ENCODE results near the gene ZIC4. TPM values are rescaled to one million over a fixed set of nuclear protein-coding genes. Genes with fewer than 3 reads are reported as not detected.

The ZIC4 gene
- total and polyA plus RNA-seq, 4 donors, result 0.06 TPM; not detected in 3

DNA sequence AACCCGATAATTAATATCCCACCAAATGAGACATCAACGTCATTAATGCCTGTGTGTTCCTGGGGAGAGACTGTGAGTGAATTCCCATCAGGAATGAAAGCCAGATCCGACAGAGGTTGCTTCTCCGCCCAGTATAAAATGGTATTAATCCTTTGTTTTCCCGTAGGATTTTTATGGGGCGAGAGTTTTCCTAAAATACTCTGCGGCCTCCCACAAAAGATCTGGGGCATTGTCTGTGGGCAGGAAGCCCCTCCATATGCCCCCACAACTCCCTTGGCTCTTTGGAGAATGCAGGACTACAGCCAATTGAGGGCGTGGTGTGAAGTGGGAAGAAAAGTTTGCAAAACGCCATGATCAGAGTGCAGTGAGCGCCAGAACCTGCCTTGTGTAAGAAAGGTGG is 26.7 kb downstream of the ZIC4 start:
- WGBS, result 9% methylated on average over 10 of the region's 10 CpGs
- H3K4me1 ChIP-seq (ENCODE audit: control insufficient read depth in 4 of 4, insufficient read depth in 4 of 4, low read length in 3 of 4), result no peaks in the 10 kb centered on the region
- H3K4me3 ChIP-seq (ENCODE audit: low read depth in 1 of 3, low read length in 3 of 3), result no peak overlapping the region
- H3K9me3 ChIP-seq (ENCODE audit: control insufficient read depth in 4 of 4, low read length in 3 of 4), result peaks cover 0 to 3% (median 0%) of the 10 kb centered on the region in 4 donors
- peaks cover 5 to 35% (median 23%) of the 10 kb centered on the region in 4 donors for H3K27me3 ChIP-seq (ENCODE audit: control insufficient read depth in 4 of 4, insufficient read depth in 4 of 4, low read length in 3 of 4)
- no peaks in the 10 kb centered on the region for H3K36me3 ChIP-seq (ENCODE audit: control insufficient read depth in 4 of 4, insufficient read depth in 3 of 4, low read depth in 1 of 4, low read length in 3 of 4)
- H3K9ac ChIP-seq (ENCODE audit: low read depth in 1 of 2, low read length in 2 of 2), result no peak overlapping the region
- no peak overlapping the region for H3K27ac ChIP-seq (ENCODE audit: low read depth in 1 of 2, low read length in 2 of 2)
- DNase-seq (ENCODE audit: low spot score), result no peak
- TF ChIP-seq HNF4A (conservative IDR thresholded peaks at IDR 0.05), result no peak

DNA sequence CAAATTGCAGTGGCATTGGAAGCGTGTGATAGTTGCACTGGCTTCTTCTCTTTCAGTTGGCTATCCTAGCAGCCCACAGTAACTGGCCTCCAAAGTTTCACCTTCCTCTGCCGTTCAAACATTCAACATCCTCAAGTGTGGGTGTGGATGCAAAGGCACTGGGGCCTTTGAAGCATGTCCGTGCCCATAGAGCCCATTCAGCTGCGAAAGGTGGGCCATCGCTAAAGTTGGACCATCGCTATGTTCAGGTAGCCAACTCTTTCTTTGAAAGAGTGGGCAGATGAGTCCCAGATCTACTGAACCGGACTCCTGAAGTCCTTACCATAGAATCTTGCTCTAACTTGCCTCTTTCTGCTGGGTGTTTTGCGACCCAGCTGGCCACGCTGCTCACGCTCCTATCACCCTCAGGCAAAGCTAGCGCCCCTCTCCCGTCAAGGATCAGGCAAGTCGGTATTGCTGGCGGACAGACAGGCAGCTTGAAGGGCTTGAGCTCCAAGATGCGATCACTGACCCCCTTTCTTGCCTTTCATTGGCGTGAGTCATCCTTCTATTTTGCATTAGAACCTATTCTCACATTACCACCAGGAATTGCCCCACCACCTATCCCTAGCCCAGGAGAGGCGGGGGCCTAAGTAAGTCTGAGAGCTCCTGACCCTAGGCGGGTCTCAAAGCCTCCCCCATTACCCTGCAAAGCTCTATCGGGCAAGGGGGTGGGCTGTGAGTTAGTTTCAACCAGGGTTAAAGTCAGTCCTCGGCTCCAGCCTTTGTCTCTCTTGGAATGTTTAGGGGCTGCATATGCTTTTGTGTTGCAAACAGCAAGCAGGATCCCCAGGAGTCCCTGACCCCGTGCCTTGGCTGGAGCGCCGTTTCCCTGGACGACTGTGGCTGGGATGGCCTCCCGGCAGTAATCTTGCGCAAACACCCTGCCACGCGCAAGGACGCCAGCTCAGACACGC is 28.7 kb downstream of the ZIC4 start:
- Histone ChIP-seq H3K9me3 (ENCODE audit: control insufficient read depth in 4 of 4, low read length in 3 of 4) (peaks cover 0 to 3% (median 0%) of the 10 kb centered on the region in 4 donors), H3K27me3 (ENCODE audit: control insufficient read depth in 4 of 4, insufficient read depth in 4 of 4, low read length in 3 of 4) (peaks cover 11 to 41% (median 21%) of the 10 kb centered on the region in 4 donors), H3K4me1 (ENCODE audit: control insufficient read depth in 4 of 4, insufficient read depth in 4 of 4, low read length in 3 of 4) (no peaks in the 10 kb centered on the region), H3K27ac (ENCODE audit: low read depth in 1 of 2, low read length in 2 of 2) (no peak overlapping the region), H3K36me3 (ENCODE audit: control insufficient read depth in 4 of 4, insufficient read depth in 3 of 4, low read depth in 1 of 4, low read length in 3 of 4) (no peaks in the 10 kb centered on the region), H3K4me3 (ENCODE audit: low read depth in 1 of 3, low read length in 3 of 3) (no peak overlapping the region), H3K9ac (ENCODE audit: low read depth in 1 of 2, low read length in 2 of 2) (no peak overlapping the region)
- TF ChIP-seq NR2F2 (IDR thresholded peaks at IDR 0.05) (no peak), YY1 (IDR thresholded peaks at IDR 0.05) (no peak)
- no peak for DNase-seq (ENCODE audit: low spot score)
- WGBS, result 7% methylated on average over 30 of the region's 30 CpGs

DNA sequence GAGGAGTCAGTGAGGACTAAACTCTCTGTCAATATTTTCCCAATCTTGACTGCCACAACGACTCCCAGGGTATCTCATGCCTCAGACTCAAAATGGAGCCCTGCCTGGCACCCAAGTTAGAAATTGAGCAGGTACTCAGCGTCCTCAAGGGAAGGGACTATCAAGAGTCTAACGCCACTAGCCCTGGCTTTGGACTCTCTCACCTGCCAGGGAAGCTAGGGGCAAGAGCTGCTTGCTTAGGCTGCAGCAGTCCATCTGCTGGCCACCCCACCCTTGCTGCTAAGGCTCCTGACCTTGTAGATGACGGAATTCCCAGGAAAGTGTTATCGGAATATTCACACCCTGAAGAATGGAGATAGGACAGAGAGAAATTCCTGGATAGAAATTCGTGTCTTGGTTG is 33.0 kb downstream of the ZIC4 start:
- H3K36me3 ChIP-seq (ENCODE audit: control insufficient read depth in 4 of 4, insufficient read depth in 3 of 4, low read depth in 1 of 4, low read length in 3 of 4), result no peaks in the 10 kb centered on the region
- H3K27me3 ChIP-seq (ENCODE audit: control insufficient read depth in 4 of 4, insufficient read depth in 4 of 4, low read length in 3 of 4), result peaks cover 10 to 31% (median 24%) of the 10 kb centered on the region in 4 donors
- 4% methylated on average over 6 of the region's 6 CpGs for WGBS
- TF ChIP-seq FOXA1 (IDR thresholded peaks at IDR 0.05), result no peak
- TF ChIP-seq JUND (IDR thresholded peaks at IDR 0.05), result no peak
- no peak for TF ChIP-seq NR2F2 (IDR thresholded peaks at IDR 0.05)
- no peak for TF ChIP-seq SP1 (IDR thresholded peaks at IDR 0.05)
- TF ChIP-seq, protein P1, sequence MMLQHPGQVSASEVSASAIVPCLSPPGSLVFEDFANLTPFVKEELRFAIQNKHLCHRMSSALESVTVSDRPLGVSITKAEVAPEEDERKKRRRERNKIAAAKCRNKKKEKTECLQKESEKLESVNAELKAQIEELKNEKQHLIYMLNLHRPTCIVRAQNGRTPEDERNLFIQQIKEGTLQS (IDR thresholded peaks at IDR 0.05), result no peak
- TF ChIP-seq HNF4A (conservative IDR thresholded peaks at IDR 0.05), result no peak
- no peak for DNase-seq (ENCODE audit: low spot score)
- no peak overlapping the region for H3K4me3 ChIP-seq (ENCODE audit: low read depth in 1 of 3, low read length in 3 of 3)
- H3K9ac ChIP-seq (ENCODE audit: low read depth in 1 of 2, low read length in 2 of 2), result no peak overlapping the region
- H3K27ac ChIP-seq (ENCODE audit: low read depth in 1 of 2, low read length in 2 of 2), result no peak overlapping the region
- H3K4me1 ChIP-seq (ENCODE audit: control insufficient read depth in 4 of 4, insufficient read depth in 4 of 4, low read length in 3 of 4), result no peaks in the 10 kb centered on the region
- H3K9me3 ChIP-seq (ENCODE audit: control insufficient read depth in 4 of 4, low read length in 3 of 4), result peaks cover 0 to 4% (median 2%) of the 10 kb centered on the region in 4 donors

DNA sequence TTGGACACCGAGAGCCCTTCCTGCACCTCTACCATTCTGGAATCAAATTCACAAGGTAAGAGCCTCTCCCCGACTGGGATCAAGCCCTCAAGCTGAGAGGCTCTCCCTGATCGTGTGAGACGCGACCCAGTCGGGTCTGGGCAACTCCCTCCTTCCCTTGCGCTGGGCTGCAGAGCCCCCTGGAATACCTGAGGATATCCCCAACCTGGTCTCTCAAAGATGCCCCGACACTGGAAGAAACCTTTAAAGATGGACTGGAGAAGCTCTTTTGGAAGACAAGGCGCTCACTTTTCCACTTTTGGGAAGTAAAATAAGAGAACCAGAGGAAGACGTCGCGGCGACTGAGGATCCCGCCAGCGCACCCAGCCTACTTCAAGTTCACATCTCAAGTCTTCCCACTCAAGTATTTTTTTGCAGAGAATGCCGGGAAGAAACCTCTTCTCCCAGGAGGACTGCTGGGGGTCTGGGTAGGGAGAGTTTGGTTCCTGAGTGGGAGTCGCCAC is 33.8 kb downstream of the ZIC4 start:
- Histone ChIP-seq H3K36me3 (ENCODE audit: control insufficient read depth in 4 of 4, insufficient read depth in 3 of 4, low read depth in 1 of 4, low read length in 3 of 4) (no peaks in the 10 kb centered on the region), H3K4me3 (ENCODE audit: low read depth in 1 of 3, low read length in 3 of 3) (no peak overlapping the region), H3K27me3 (ENCODE audit: control insufficient read depth in 4 of 4, insufficient read depth in 4 of 4, low read length in 3 of 4) (peaks cover 8 to 35% (median 25%) of the 10 kb centered on the region in 4 donors), H3K9me3 (ENCODE audit: control insufficient read depth in 4 of 4, low read length in 3 of 4) (peaks cover 0 to 4% (median under 1%) of the 10 kb centered on the region in 4 donors), H3K27ac (ENCODE audit: low read depth in 1 of 2, low read length in 2 of 2) (no peak overlapping the region), H3K9ac (ENCODE audit: low read depth in 1 of 2, low read length in 2 of 2) (no peak overlapping the region), H3K4me1 (ENCODE audit: control insufficient read depth in 4 of 4, insufficient read depth in 4 of 4, low read length in 3 of 4) (no peaks in the 10 kb centered on the region)
- no peak for DNase-seq (ENCODE audit: low spot score)
- TF ChIP-seq, protein P2, sequence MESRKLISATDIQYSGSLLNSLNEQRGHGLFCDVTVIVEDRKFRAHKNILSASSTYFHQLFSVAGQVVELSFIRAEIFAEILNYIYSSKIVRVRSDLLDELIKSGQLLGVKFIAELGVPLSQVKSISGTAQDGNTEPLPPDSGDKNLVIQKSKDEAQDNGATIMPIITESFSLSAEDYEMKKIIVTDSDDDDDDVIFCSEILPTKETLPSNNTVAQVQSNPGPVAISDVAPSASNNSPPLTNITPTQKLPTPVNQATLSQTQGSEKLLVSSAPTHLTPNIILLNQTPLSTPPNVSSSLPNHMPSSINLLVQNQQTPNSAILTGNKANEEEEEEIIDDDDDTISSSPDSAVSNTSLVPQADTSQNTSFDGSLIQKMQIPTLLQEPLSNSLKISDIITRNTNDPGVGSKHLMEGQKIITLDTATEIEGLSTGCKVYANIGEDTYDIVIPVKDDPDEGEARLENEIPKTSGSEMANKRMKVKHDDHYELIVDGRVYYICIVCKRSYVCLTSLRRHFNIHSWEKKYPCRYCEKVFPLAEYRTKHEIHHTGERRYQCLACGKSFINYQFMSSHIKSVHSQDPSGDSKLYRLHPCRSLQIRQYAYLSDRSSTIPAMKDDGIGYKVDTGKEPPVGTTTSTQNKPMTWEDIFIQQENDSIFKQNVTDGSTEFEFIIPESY (IDR thresholded peaks at IDR 0.05), result no peak
- WGBS, result 4% methylated on average over 17 of the region's 17 CpGs
